K562 (cell line): ENCODE results near the gene BAD. TPM values are rescaled to one million over a fixed set of nuclear protein-coding genes. Genes with fewer than 3 reads are reported as not detected.

Experiments used
- CBX1 ChIP-seq: sonication (generic); IDR thresholded peaks from 2 replicates; pipeline ENCODE4 v1.6.1; 2016; ENCODE audit warnings: antibody characterized with exemption, low read depth, mild to moderate bottlenecking
- CXXC5 ChIP-seq: fragments of 250-450 bp; sonication (Bioruptor Pico); IDR thresholded peaks from 2 replicates; pipeline ENCODE4 v1.8.0; 2022; ENCODE audit warnings: inconsistent platforms, mild to moderate bottlenecking, moderate library complexity
- EGR1 ChIP-seq: fragments of 450-650 bp; conservative IDR thresholded peaks from 2 replicates; pipeline ENCODE4 v1.6.1; 2017; ENCODE audit warnings: mild to moderate bottlenecking
- FOXJ3 ChIP-seq: sonication (generic); formaldehyde crosslinking; IDR thresholded peaks from 2 replicates; pipeline ENCODE4 v1.4.0; 2020; ENCODE audit warnings: mild to moderate bottlenecking, missing genetic modification reagents
- FOXK1 ChIP-seq: sonication (generic); formaldehyde crosslinking; IDR thresholded peaks from 2 replicates; pipeline ENCODE4 v1.8.0; 2022; ENCODE audit warnings: missing genetic modification reagents, mild to moderate bottlenecking, borderline replicate concordance
- GABPA ChIP-seq: fragments of 200-800 bp; sonication (Bioruptor generic); conservative IDR thresholded peaks from 2 replicates; pipeline ENCODE4 v1.6.1; 2016; ENCODE audit warnings: low read depth, missing genetic modification characterization, missing compliant biosample characterization
- MEF2A ChIP-seq: IDR thresholded peaks from 2 replicates; pipeline ENCODE4 v1.6.1; 2011; ENCODE audit warnings: low read depth, mild to moderate bottlenecking, low read length, moderate library complexity; ENCODE audit not compliant: control insufficient read depth
- NR2C2 ChIP-seq, 2 experiments: fragments of 200-800 bp in 1 of 2; sonication (Bioruptor generic) in 1 of 2; sonication (generic) in 1 of 2; formaldehyde crosslinking in 1 of 2; IDR thresholded peaks; 2 replicates each; pipeline versions ENCODE4 v1.6.1 to v1.8.0; 2016 to 2022; ENCODE audit warnings: mild to moderate bottlenecking in 1 of 2, missing compliant biosample characterization in 1 of 2, missing genetic modification characterization in 1 of 2, missing genetic modification reagents in 1 of 2
- PHF8 ChIP-seq: fragments of 200-600 bp; sonication (generic); IDR thresholded peaks from 2 replicates; pipeline ENCODE4 v1.6.1; 2012; ENCODE audit warnings: mixed run types, mild to moderate bottlenecking, inconsistent platforms, low read length, moderate library complexity, borderline replicate concordance
- SIN3A ChIP-seq, 2 experiments: fragments of 150-350 bp in 1 of 2; IDR thresholded peaks; 2 replicates each; pipeline ENCODE4 v1.6.1; 2011 to 2016; ENCODE audit warnings: borderline replicate concordance in 2 of 2, low read depth in 2 of 2, low read length in 2 of 2, mild to moderate bottlenecking in 2 of 2, moderate library complexity in 2 of 2; ENCODE audit not compliant: control insufficient read depth in 1 of 2
- SMAD4 ChIP-seq: fragments of 250-450 bp; sonication (Bioruptor Pico); conservative IDR thresholded peaks from 2 replicates; pipeline ENCODE4 v1.8.0; 2021; ENCODE audit warnings: inconsistent platforms, mild to moderate bottlenecking, moderate library complexity
- SUPT5H ChIP-seq: fragments of 450-650 bp; IDR thresholded peaks from 2 replicates; pipeline ENCODE4 v1.6.1; 2016
- YY1 ChIP-seq, 3 experiments: IDR thresholded peaks; 2 replicates each; pipeline ENCODE4 v1.6.1; 2011; ENCODE audit warnings: low read length in 2 of 3, mild to moderate bottlenecking in 2 of 3, moderate library complexity in 2 of 3, borderline replicate concordance in 1 of 3, control low read depth in 1 of 3, low read depth in 1 of 3; ENCODE audit not compliant: insufficient read depth in 3 of 3, insufficient replicate concordance in 2 of 3, control insufficient read depth in 1 of 3, insufficient read length in 1 of 3; ENCODE audit errors: extremely low read depth in 1 of 3
- ZBTB7A ChIP-seq: IDR thresholded peaks from 2 replicates; pipeline ENCODE4 v1.6.1; 2011; ENCODE audit warnings: low read depth, mild to moderate bottlenecking, low read length, moderate library complexity, borderline replicate concordance; ENCODE audit not compliant: control insufficient read depth
- ZNF174 ChIP-seq: fragments of 250-450 bp; sonication (Bioruptor Pico); IDR thresholded peaks from 2 replicates; pipeline ENCODE4 v1.4.0; 2020; ENCODE audit warnings: mild to moderate bottlenecking
- polyA plus RNA-seq, 8 experiments: library from polyadenylated mRNA; depleted of rRNA in 4 of 8; stranded (reverse) in 5 of 8; unstranded in 3 of 8; fragments of >200 nt; fragmentation: Nextera tagmentation in 2 of 8; fragmentation: Illumina TruSeq in 1 of 8; extraction: Ambion mirVana in 2 of 8; extraction: Trizol in 1 of 8; gene quantifications; 2 replicates each; pipeline versions ENCODE4 v1.2.1 to v1.2.3, GENCODE V29; 2011 to 2014; ENCODE audit warnings: inconsistent platforms in 1 of 8, missing spikeins in 1 of 8
- total RNA-seq, 7 experiments: library from RNA; depleted of rRNA in 6 of 7; stranded (reverse); fragments of >200 nt in 6 of 7; fragmentation: Illumina TruSeq in 2 of 7; extraction: Trizol in 2 of 7; gene quantifications; 2 replicates each; pipeline versions ENCODE4 v1.2.1 to v1.2.3, GENCODE V29; 2011 to 2021; ENCODE audit warnings: low replicate concordance in 1 of 7
- TF ChIP-seq, protein P1 (sequence below): fragments of 250-450 bp; sonication (Bioruptor Pico); IDR thresholded peaks from 2 replicates; pipeline ENCODE4 v1.8.0; 2022; ENCODE audit warnings: moderate library complexity, mild to moderate bottlenecking, inconsistent platforms
- TF ChIP-seq, protein P2 (sequence below): fragments of 450-650 bp; IDR thresholded peaks from 2 replicates; pipeline ENCODE4 v1.6.1; 2016; ENCODE audit warnings: missing biosample characterization, missing genetic modification characterization
- TF ChIP-seq, protein P3 (sequence below): fragments of 450-650 bp; IDR thresholded peaks from 2 replicates; pipeline ENCODE4 v1.6.1; 2018; ENCODE audit not compliant: partially characterized antibody

BAD gene
- total and polyA plus RNA-seq, 9 of the 15 experiments (the other 6 are each of a cell fraction or from before 2014, with no cell fraction given), result 0.61 to 45.6 (median 11.8) TPM

DNA sequence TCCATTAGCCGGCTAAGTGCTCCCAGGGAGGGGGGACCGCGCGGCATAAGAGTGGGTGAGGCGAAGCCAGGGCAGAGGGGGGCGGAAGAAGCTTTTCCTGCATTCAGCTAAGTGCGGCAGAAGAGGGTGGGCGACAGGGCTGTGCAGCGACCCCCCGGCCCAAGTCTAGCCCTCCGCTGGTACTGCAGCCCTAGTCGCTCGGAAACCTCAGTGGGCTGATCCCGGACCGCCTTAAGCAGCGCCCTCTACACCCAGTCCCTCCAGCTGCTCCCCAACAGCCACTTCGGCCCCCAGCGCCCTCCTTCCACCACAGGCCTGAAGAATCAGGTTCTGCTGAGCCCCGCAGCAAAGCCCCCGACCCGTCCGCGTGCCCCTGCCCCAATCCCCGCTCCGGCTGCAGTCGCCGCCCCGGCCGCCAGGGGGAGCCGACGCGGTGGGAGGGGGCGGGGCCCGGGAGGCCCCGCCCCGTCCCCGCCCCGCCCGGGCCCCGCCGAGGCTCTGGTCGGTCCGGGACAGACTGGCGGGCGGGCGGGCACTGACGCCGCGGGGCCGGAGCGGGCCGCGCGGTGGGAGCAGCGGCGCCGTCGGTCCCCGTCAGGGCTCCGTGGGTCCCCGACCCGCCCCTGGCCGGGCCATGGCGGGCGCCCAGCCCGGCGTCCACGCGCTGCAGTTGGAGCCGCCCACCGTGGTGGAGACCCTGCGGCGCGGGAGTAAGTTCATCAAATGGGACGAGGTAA, 33.3 kb downstream of the BAD start, which contains the start of gene PLCB3 (continued):
- TF ChIP-seq SIN3A (IDR thresholded peaks at IDR 0.05; ENCODE audit: borderline replicate concordance in 2 of 2, control insufficient read depth in 1 of 2, low read depth in 2 of 2, low read length in 2 of 2) (peak in 1 of 2 experiments; percentile 80; a peak in 1 of 4 replicates), FOXK1 (CRISPR knock-in tag) (no peak), CBX1 (no peak), SMAD4 (CRISPR knock-in tag) (peak; percentile 59; the same call in 1 of the 2 replicates), PHF8 (peak; percentile 77; the same call in 1 of the 2 replicates), SUPT5H (peak; percentile 46; the same call in 1 of the 2 replicates), GABPA (tag) (no peak; the same call in 1 of the 2 replicates), MEF2A (0 out of 2 replicates have a peak, but pooled peaks have one; percentile 22), NR2C2 (CRISPR knock-in tag; IDR thresholded peaks at IDR 0.05) (no peak), NR2C2 (tag; IDR thresholded peaks at IDR 0.05) (peak; percentile 15; the same call in 1 of the 2 replicates), CXXC5 (peak; percentile 46; the same call in 1 of the 2 replicates), YY1 (IDR thresholded peaks at IDR 0.05; ENCODE audit: borderline replicate concordance in 1 of 3, control insufficient read depth in 1 of 3, extremely low read depth in 1 of 3, insufficient read depth in 3 of 3, insufficient read length in 1 of 3, insufficient replicate concordance in 2 of 3, low read depth in 1 of 3, low read length in 2 of 3) (peak in 2 of 3 experiments; percentile 46 to 65), EGR1 (peak; percentile 42), ZNF174 (CRISPR knock-in tag) (no peak), ZBTB7A (peak; percentile 97), FOXJ3 (CRISPR knock-in tag) (no peak)
- TF ChIP-seq, protein P1, sequence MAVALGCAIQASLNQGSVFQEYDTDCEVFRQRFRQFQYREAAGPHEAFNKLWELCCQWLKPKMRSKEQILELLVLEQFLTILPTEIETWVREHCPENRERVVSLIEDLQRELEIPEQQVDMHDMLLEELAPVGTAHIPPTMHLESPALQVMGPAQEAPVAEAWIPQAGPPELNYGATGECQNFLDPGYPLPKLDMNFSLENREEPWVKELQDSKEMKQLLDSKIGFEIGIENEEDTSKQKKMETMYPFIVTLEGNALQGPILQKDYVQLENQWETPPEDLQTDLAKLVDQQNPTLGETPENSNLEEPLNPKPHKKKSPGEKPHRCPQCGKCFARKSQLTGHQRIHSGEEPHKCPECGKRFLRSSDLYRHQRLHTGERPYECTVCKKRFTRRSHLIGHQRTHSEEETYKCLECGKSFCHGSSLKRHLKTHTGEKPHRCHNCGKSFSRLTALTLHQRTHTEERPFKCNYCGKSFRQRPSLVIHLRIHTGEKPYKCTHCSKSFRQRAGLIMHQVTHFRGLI (CRISPR knock-in tag), result no peak
- TF ChIP-seq, protein P2, sequence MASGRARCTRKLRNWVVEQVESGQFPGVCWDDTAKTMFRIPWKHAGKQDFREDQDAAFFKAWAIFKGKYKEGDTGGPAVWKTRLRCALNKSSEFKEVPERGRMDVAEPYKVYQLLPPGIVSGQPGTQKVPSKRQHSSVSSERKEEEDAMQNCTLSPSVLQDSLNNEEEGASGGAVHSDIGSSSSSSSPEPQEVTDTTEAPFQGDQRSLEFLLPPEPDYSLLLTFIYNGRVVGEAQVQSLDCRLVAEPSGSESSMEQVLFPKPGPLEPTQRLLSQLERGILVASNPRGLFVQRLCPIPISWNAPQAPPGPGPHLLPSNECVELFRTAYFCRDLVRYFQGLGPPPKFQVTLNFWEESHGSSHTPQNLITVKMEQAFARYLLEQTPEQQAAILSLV (tag), result no peak
- TF ChIP-seq, protein P3, sequence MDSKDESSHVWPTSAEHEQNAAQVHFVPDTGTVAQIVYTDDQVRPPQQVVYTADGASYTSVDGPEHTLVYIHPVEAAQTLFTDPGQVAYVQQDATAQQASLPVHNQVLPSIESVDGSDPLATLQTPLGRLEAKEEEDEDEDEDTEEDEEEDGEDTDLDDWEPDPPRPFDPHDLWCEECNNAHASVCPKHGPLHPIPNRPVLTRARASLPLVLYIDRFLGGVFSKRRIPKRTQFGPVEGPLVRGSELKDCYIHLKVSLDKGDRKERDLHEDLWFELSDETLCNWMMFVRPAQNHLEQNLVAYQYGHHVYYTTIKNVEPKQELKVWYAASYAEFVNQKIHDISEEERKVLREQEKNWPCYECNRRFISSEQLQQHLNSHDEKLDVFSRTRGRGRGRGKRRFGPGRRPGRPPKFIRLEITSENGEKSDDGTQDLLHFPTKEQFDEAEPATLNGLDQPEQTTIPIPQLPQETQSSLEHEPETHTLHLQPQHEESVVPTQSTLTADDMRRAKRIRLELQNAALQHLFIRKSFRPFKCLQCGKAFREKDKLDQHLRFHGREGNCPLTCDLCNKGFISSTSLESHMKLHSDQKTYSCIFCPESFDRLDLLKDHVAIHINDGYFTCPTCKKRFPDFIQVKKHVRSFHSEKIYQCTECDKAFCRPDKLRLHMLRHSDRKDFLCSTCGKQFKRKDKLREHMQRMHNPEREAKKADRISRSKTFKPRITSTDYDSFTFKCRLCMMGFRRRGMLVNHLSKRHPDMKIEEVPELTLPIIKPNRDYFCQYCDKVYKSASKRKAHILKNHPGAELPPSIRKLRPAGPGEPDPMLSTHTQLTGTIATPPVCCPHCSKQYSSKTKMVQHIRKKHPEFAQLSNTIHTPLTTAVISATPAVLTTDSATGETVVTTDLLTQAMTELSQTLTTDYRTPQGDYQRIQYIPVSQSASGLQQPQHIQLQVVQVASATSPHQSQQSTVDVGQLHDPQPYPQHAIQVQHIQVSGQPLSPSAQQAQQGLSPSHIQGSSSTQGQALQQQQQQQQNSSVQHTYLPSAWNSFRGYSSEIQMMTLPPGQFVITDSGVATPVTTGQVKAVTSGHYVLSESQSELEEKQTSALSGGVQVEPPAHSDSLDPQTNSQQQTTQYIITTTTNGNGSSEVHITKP, result peak; percentile 82
